Neural cell (in vitro differentiated cells): ENCODE data around the gene RSRC1.

Experiments
- EP300 ChIP-seq: fragments of 450-650 bp; conservative IDR thresholded peaks from 2 replicates; pipeline ENCODE4 v1.6.1; 2014; ENCODE audit warnings: antibody characterized with exemption, mild to moderate bottlenecking, moderate library complexity; ENCODE audit not compliant: poor library complexity, severe bottlenecking
- EZH2 ChIP-seq: fragments of 200-600, 300-800 bp; shearing (Covaris generic), sonication (generic); IDR thresholded peaks from 2 replicates; pipeline ENCODE4 v1.6.1; 2014; ENCODE audit warnings: antibody characterized with exemption, low read length, borderline replicate concordance, mild to moderate bottlenecking; ENCODE audit not compliant: insufficient read depth, poor library complexity, severe bottlenecking
- MXI1 ChIP-seq: fragments of 450-650 bp; conservative IDR thresholded peaks from 2 replicates; pipeline ENCODE4 v1.6.1; 2014; ENCODE audit warnings: antibody characterized with exemption, mild to moderate bottlenecking; ENCODE audit not compliant: poor library complexity, severe bottlenecking
- POLR2AphosphoS5 ChIP-seq: IDR thresholded peaks from 2 replicates; pipeline ENCODE4 v1.6.1; 2012
- RAD21 ChIP-seq: fragments of 450-650 bp; conservative IDR thresholded peaks from 2 replicates; pipeline ENCODE4 v1.6.1; 2014; ENCODE audit warnings: antibody characterized with exemption, mild to moderate bottlenecking, moderate library complexity
- TAF1 ChIP-seq: IDR thresholded peaks from 2 replicates; pipeline ENCODE4 v1.6.1; 2012; ENCODE audit warnings: low read depth
- TF ChIP-seq, protein P1 (sequence below): fragments of 450-650 bp; IDR thresholded peaks from 2 replicates; pipeline ENCODE4 v1.5.1; 2014; ENCODE audit warnings: antibody characterized with exemption, mild to moderate bottlenecking, moderate library complexity; ENCODE audit not compliant: poor library complexity, severe bottlenecking
- TF ChIP-seq, protein P2 (sequence below): IDR thresholded peaks from 2 replicates; pipeline ENCODE4 v1.6.1; 2012; ENCODE audit warnings: borderline replicate concordance

DNA sequence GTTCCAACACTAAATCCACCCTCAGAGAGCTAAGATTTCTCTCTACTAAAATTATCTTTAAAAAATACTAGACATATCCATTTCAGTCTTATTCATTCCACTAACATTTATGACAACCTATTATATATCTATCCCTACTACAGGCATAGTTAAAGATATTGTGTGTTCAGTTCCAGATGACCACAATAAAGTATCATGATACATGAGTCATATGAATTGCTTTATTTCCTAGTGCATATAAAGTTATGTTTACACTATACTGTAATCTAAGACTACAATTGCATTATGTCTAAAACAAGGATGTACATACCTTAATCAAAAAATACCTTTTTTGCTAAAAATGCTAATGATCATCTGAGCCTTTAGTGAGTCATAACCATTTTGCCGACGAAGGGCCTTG, 23.1 kb upstream of the RSRC1 start:
- TF ChIP-seq, protein P1, sequence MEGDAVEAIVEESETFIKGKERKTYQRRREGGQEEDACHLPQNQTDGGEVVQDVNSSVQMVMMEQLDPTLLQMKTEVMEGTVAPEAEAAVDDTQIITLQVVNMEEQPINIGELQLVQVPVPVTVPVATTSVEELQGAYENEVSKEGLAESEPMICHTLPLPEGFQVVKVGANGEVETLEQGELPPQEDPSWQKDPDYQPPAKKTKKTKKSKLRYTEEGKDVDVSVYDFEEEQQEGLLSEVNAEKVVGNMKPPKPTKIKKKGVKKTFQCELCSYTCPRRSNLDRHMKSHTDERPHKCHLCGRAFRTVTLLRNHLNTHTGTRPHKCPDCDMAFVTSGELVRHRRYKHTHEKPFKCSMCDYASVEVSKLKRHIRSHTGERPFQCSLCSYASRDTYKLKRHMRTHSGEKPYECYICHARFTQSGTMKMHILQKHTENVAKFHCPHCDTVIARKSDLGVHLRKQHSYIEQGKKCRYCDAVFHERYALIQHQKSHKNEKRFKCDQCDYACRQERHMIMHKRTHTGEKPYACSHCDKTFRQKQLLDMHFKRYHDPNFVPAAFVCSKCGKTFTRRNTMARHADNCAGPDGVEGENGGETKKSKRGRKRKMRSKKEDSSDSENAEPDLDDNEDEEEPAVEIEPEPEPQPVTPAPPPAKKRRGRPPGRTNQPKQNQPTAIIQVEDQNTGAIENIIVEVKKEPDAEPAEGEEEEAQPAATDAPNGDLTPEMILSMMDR, result no peak
- TF ChIP-seq, protein P2, sequence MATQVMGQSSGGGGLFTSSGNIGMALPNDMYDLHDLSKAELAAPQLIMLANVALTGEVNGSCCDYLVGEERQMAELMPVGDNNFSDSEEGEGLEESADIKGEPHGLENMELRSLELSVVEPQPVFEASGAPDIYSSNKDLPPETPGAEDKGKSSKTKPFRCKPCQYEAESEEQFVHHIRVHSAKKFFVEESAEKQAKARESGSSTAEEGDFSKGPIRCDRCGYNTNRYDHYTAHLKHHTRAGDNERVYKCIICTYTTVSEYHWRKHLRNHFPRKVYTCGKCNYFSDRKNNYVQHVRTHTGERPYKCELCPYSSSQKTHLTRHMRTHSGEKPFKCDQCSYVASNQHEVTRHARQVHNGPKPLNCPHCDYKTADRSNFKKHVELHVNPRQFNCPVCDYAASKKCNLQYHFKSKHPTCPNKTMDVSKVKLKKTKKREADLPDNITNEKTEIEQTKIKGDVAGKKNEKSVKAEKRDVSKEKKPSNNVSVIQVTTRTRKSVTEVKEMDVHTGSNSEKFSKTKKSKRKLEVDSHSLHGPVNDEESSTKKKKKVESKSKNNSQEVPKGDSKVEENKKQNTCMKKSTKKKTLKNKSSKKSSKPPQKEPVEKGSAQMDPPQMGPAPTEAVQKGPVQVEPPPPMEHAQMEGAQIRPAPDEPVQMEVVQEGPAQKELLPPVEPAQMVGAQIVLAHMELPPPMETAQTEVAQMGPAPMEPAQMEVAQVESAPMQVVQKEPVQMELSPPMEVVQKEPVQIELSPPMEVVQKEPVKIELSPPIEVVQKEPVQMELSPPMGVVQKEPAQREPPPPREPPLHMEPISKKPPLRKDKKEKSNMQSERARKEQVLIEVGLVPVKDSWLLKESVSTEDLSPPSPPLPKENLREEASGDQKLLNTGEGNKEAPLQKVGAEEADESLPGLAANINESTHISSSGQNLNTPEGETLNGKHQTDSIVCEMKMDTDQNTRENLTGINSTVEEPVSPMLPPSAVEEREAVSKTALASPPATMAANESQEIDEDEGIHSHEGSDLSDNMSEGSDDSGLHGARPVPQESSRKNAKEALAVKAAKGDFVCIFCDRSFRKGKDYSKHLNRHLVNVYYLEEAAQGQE, result no peak
- no peak for TF ChIP-seq RAD21
- TF ChIP-seq EP300, result no peak
- no peak for TF ChIP-seq EZH2
- TF ChIP-seq TAF1, result no peak
- TF ChIP-seq POLR2AphosphoS5, result no peak
- TF ChIP-seq MXI1, result no peak
